Lung (tissue), 12 donors: ENCODE results near the gene AUP1. TPM values are rescaled to one million over a fixed set of nuclear protein-coding genes. Genes with fewer than 3 reads are reported as not detected.

Source experiments
- ATAC-seq: fragments of 200-7000 bp; cut with Tn5 transposase; one replicate; pipeline ENCODE4 v1.9.1; 2020; ENCODE audit warnings: moderate number of reproducible peaks; ENCODE audit not compliant: insufficient read depth, low FRiP score
- DNase-seq, 3 donors: peaks; one replicate each; pipeline ENCODE4 v3.0.0-alpha.2; 2013 to 2017
- H3K27ac ChIP-seq, 2 donors: one replicate each; pipeline ENCODE4 v1.5.1; 2013; ENCODE audit warnings: mild to moderate bottlenecking in 2 of 2, moderate library complexity in 2 of 2, control low read depth in 1 of 2, inconsistent platforms in 1 of 2, low read depth in 1 of 2, low read length in 1 of 2
- H3K27me3 ChIP-seq, 3 donors: one replicate each; pipeline ENCODE4 v1.5.1; 2013; ENCODE audit warnings: low read length in 2 of 3; ENCODE audit not compliant: control insufficient read depth in 3 of 3, insufficient read depth in 3 of 3
- H3K36me3 ChIP-seq, 4 donors: one replicate each; pipeline ENCODE4 v1.5.1; 2013; ENCODE audit warnings: low read length in 4 of 4, mild to moderate bottlenecking in 1 of 4, moderate library complexity in 1 of 4; ENCODE audit not compliant: control insufficient read depth in 4 of 4, insufficient read depth in 4 of 4
- H3K4me1 ChIP-seq, 5 donors: one replicate each; pipeline ENCODE4 v1.5.1; 2013; ENCODE audit warnings: low read length in 5 of 5, mild to moderate bottlenecking in 2 of 5, moderate library complexity in 1 of 5; ENCODE audit not compliant: control insufficient read depth in 5 of 5, insufficient read depth in 5 of 5
- H3K4me3 ChIP-seq: one replicate; pipeline ENCODE4 v1.5.1; 2013; ENCODE audit warnings: mild to moderate bottlenecking, control low read depth, moderate library complexity
- H3K9ac ChIP-seq, 2 donors: one replicate each; pipeline ENCODE4 v1.5.1; 2013; ENCODE audit warnings: low read length in 2 of 2, control low read depth in 1 of 2; ENCODE audit not compliant: insufficient read depth in 1 of 2
- H3K9me3 ChIP-seq, 4 donors: one replicate each; pipeline ENCODE4 v1.5.1; 2013; ENCODE audit warnings: low read length in 3 of 4, mild to moderate bottlenecking in 1 of 4, moderate library complexity in 1 of 4; ENCODE audit not compliant: control insufficient read depth in 4 of 4, insufficient read depth in 3 of 4
- CTCF ChIP-seq: IDR thresholded peaks from 2 replicates; pipeline ENCODE4 v1.5.1; 2012; ENCODE audit warnings: mild to moderate bottlenecking; ENCODE audit errors: control extremely low read depth, extremely low read depth
- WGBS, 2 donors: extraction: QIAGEN DNeasy Blood & Tissue Kit; methylation state at CpG; one replicate each; pipeline ENCODE4 v1.1.7; 2013; 5-methylcytosine and 5-hydroxymethylcytosine counted together
- polyA plus RNA-seq, 2 donors: library from polyadenylated mRNA; stranded (reverse); fragments of 200-250 nt; gene quantifications; one replicate each; pipeline ENCODE4 v1.2.1, GENCODE V29; 2013
- total RNA-seq, 2 donors: library from RNA; depleted of rRNA in 1 of 2; stranded (reverse); fragments of >200 nt in 1 of 2; gene quantifications; one replicate each; pipeline ENCODE4 v1.2.1, GENCODE V29; 2014 to 2021
- donor health status: control.
- donor health status: control.
- donor health status: Bipolar disorder and iron deficiency.
- donor health status: healthy.
- donor health status: DM: yes; HTN: yes; CAD: no.

Gene AUP1
- total and polyA plus RNA-seq, 4 donors, result 65.6 to 185 (median 129) TPM

- DNase-seq (no peak), ATAC-seq (no peak)
- Histone ChIP-seq H3K27me3 (peaks cover 6 to 67% (median 57%) of the 10 kb centered on the region in 3 donors), H3K9ac (no peak overlapping the region), H3K36me3 (peaks cover 0 to 10% (median 6%) of the 10 kb centered on the region in 4 donors), H3K4me1 (peaks cover 3 to 20% (median 8%) of the 10 kb centered on the region in 5 donors), H3K4me3 (no peak overlapping the region), H3K27ac (no peak overlapping the region), H3K9me3 (peaks cover 0 to 8% (median 0%) of the 10 kb centered on the region in 4 donors)
- WGBS, 2 donors, result 85 to 89% methylated on average over 4 of the region's 4 CpGs
- no peak for TF ChIP-seq CTCF
Measured at GRCh38 chr2:74510272-74510671, 19.2 kb downstream of the AUP1 start.

- Histone ChIP-seq H3K27me3 (peaks cover 0 to 63% (median 62%) of the 10 kb centered on the region in 3 donors), H3K36me3 (peaks cover 0 to 14% (median 8%) of the 10 kb centered on the region in 4 donors), H3K9ac (peak overlapping the region; percentile 8 to 93), H3K9me3 (no peaks in the 10 kb centered on the region), H3K4me3 (peak overlapping the region; percentile 47), H3K4me1 (peaks cover 6 to 22% (median 9%) of the 10 kb centered on the region in 5 donors), H3K27ac (peak overlapping the region; percentile 51 to 98)
- WGBS, 2 donors, result 14 to 15% methylated on average over 38 of the region's 38 CpGs
- TF ChIP-seq CTCF, result no peak
- DNase-seq (peak in 2 of 3 donors; percentile 37 to 44), ATAC-seq (no peak)
Measured at GRCh38 chr2:74507926-74508520, 21.5 kb downstream of the AUP1 start.

- Histone ChIP-seq H3K9me3 (no peaks in the 10 kb centered on the region), H3K27ac (peak within 1 kb of the TSS; percentile 93 to 98), H3K9ac (peak within 1 kb of the TSS; percentile 8 to 93), H3K4me1 (peaks cover 6 to 29% (median 14%) of the 10 kb centered on the region in 5 donors), H3K4me3 (peak within 1 kb of the TSS; percentile 74), H3K27me3 (peaks cover 0 to 63% (median 61%) of the 10 kb centered on the region in 3 donors), H3K36me3 (peaks cover 0 to 14% (median 8%) of the 10 kb centered on the region in 4 donors)
- DNase-seq (peak; percentile 98 to 99 (median 99)), ATAC-seq (peak; percentile 90)
- WGBS, 2 donors, result 1% methylated on average over 55 to 56 of the region's 56 CpGs
- peak; percentile 1 for TF ChIP-seq CTCF
Measured at GRCh38 chr2:74507145-74507925, 22.2 kb downstream of the AUP1 start, which contains the start of gene PCGF1. Gene PCGF1, minus strand, starts transcription at chr2:74507695. Its CDS starts 27 bp downstream, at chr2:74507668.
